ENCODE results near the gene SLC1A2.

Gene SLC1A2

GRCh38 chr11:35419184-35419829 is at the start of gene SLC1A2:
SLC1A2 (minus strand) TSS chr11:35419558; CDS start chr11:35418966, 592 bp downstream.
- no peak for DNase-seq (ENCODE audit: low read depth)

GRCh38 chr11:35466058-35466457 is 46.7 kb upstream of the SLC1A2 start:
- DNase-seq (ENCODE audit: low read depth): no peak

DNA sequence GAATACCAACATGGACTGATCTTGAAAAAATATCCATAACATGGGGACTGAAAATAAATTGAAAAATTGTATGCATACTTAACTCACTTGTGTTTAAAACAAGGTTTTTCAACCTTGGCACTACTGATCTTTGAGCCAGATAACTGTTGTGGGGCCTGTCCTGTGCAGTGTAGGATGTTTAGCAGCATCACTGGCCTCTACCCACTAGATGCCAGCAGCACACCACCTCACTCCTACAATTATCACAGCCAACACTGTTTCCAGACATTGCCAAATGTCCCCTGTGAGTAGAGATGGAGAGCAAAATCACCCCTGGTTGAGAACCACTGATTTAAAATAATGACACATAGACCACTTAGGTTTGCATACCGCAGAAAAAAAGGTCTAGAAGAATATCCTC is 45.0 kb upstream of the SLC1A2 start:
- no peak for DNase-seq (ENCODE audit: low read depth)

- DNase-seq (ENCODE audit: low read depth): no peak
These were observed 44.0 kb upstream of the SLC1A2 start for GRCh38 chr11:35463331-35463751.

- no peak for DNase-seq (ENCODE audit: low read depth)
These were observed 42.7 kb upstream of the SLC1A2 start for GRCh38 chr11:35461917-35462538.

GRCh38 chr11:35459489-35459888 is 40.1 kb upstream of the SLC1A2 start:
- no peak for DNase-seq (ENCODE audit: low read depth)

DNA sequence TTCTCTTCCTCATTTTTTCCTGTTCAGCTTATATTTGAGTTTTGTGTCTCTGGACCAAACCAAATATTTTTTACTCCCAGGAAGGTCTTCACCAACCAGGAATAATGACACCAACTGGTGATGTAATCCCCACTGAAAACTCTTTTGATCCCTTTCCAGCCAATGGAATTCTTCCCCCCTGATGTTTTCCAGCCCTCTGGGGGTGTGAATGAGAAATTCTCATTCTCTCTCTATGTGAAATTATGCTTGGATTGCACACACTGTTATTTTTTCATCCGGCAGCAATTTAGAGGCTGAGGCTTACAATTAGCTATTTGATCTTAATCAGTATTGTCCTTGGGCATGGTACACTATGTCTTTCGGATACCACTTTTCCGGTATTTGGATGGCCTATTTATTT is 39.5 kb upstream of the SLC1A2 start:
- DNase-seq (ENCODE audit: low read depth): no peak

GRCh38 chr11:35454362-35454761 is 35.0 kb upstream of the SLC1A2 start:
- no peak for DNase-seq (ENCODE audit: low read depth)

DNA sequence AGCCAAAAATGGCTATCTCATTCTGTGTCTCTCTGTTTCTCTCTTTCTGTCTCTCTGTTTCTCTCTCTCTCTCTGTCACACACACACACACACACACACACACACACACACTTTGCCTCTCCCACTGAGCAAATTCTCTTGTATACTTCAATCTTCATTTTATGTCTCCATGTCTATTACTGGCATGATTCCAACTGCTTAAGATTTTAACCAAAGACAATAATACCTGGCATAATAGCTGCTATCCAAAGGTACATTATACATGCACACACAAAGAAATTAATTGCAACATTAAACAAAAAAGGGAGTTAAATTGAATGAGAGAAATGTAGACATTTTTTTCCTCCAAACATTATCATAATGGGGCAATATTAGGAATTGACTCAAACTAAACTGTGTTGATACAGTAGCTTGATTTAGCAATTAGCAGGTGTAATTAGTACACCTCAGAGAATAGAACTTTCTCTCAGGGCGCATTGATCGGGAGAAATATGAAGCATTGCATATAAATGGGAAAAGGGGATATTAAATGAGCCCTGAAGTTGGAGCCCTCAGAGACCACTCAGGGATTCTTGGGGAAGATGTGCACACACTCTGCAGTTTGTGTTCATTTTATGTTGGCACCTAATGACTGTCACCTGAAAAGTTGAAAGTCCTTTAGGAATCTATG is 17.4 kb upstream of the SLC1A2 start:
- DNase-seq (ENCODE audit: low read depth): no peak

GRCh38 chr11:35433588-35433987 is 14.2 kb upstream of the SLC1A2 start:
- DNase-seq (ENCODE audit: low read depth): no peak

GRCh38 chr11:35432464-35432863 is 13.1 kb upstream of the SLC1A2 start:
- DNase-seq (ENCODE audit: low read depth): no peak

- DNase-seq (ENCODE audit: low read depth): no peak
These were observed 7.7 kb upstream of the SLC1A2 start for GRCh38 chr11:35427071-35427470.

- no peak for DNase-seq (ENCODE audit: low read depth)
These were observed 7.0 kb upstream of the SLC1A2 start for GRCh38 chr11:35426351-35426750.

- DNase-seq (ENCODE audit: low read depth): no peak
These were observed 6.3 kb upstream of the SLC1A2 start for GRCh38 chr11:35425603-35426212.

DNA sequence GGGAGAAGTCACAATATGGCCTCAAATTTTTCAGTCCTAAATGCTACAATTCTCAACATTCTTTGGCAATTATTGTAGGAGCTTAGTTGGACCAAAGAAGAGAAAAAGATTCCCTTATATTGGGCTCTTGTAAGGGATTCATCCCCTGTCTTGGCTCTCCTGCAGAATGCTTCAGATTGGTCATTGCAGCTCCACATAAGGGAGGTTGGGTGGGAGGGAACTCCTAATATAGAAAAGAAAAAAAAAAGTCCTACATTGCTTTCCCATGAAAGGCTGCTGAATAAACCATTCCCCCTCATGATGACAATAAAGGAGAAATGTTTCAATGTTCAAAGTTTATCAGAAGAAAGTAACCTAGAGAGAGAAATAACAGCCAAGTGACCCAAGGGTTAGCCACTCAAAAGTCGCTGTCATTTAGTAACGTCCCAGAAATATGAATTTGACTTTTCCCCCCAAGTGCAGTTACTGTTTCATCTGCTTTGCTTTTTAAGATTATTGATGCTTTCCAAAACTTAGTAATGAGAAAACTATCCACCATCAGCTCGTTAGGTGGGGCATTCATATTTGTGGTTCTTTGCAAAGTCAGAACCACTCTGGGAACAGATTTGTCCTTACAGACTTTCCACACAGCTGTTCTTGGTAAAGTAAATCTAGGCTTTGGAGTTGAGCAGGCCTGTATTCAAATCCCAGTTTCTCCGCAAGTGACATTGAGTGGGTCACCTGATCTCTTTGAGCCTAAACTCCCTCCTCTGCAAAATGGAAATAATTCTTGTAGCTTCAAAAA is 5.0 kb upstream of the SLC1A2 start:
- no peak for DNase-seq (ENCODE audit: low read depth)

- no peak for DNase-seq (ENCODE audit: low read depth)
These were observed 1.0 kb upstream of the SLC1A2 start for GRCh38 chr11:35420371-35420770.

- DNase-seq (ENCODE audit: low read depth): no peak
These were observed 524 bp upstream of the SLC1A2 start for GRCh38 chr11:35419830-35420333.

DNA sequence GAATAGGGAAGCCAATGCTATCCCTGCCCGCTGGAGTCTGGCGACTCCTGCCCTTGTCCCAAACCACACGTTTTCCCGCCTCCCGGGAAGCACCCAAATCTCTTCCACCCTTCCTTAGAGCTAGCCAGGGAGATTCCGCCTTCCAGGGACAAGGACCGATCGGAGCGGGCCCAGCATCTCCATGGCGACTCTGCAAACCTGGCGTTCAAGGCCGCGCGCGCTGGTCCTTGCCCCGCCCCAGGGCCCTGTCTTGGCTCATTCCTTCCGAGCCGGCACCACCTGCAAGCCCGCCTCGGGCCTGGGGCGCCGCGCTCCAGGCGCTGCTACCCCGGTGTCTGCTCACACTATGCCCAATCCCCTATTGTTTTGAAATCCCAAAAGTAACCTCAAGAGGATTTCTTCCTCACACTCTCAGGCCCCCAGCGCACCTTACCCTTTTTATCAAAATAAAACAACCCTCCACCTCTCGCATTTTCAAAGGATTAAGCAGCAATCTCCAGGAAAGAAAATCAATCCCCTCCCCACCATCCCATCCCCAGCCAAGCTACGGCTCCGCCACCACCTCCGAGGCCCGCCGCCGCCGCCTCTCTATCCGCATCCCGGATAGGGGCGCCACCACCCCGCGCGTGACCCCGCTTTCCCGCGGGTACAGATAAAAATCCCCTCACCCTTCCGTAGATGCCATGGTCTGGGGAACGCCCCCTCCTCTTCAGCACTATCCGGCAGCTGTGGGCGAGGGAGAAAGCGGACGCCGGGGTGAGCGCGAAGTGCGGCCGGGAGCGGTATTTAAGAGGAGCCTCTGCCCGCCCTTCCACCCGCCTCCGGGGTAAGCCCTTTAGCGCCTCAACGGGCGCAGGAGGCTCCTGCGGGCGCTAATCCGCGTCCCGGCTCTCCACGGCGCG is 825 bp downstream of the SLC1A2 start:
- no peak for DNase-seq (ENCODE audit: low read depth)

GRCh38 chr11:35415487-35415886 is 3.9 kb downstream of the SLC1A2 start:
- DNase-seq (ENCODE audit: low read depth): no peak

- no peak for DNase-seq (ENCODE audit: low read depth)
These were observed 4.6 kb downstream of the SLC1A2 start for GRCh38 chr11:35414776-35415175.

DNA sequence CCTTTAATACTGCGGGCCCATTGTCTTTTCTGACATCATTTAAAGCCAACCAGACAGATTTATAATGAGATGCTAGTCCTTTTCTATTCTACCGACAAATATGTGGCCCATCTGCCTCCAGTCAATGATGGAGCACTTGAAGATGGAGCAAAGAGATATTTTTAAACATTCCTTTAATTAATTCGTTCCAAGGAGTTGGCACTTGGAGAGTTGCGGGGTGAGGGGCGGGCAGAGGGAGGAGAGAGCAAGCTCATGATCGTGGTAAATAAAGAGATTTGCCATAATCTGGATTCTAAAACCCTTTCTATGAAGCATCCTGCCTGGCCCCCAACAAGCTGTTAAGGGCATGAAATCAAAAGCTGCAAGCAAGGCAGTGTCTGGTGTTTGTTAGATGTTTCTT is 5.0 kb downstream of the SLC1A2 start:
- DNase-seq (ENCODE audit: low read depth): no peak
